HCT116 (cell line): ENCODE data around the gene RNASEH2A. TPM values are rescaled to one million over a fixed set of nuclear protein-coding genes. Genes with fewer than 3 reads are reported as not detected.

Experiments used
- ATAC-seq: fragments of 200-7000 bp; cut with Tn5 transposase; 2 replicates; pipeline ENCODE4 v1.9.1; 2020; ENCODE audit warnings: mild to moderate bottlenecking, moderate library complexity
- BruUV-seq: library from RNA; stranded (reverse); fragments of 400-500 nt; replicated peaks from 2 replicates; lab custom pipeline; 2021; lab: Mats Ljungman, UMichigan
- CTCF ChIA-PET: fragments of 300-600 bp; sonication (Branson Sonifier 250); formaldehyde crosslinking; loops from one replicate; lab custom pipeline; 2021; ENCODE audit warnings: antibody characterized with exemption; lab: Charles Lee
- POLR2A ChIA-PET: fragments of 300-600, 350-600 bp; sonication (Branson Sonifier 250); formaldehyde crosslinking; loops from one replicate; lab custom pipeline; 2021; ENCODE audit warnings: antibody characterized with exemption; lab: Charles Lee
- RAD21 ChIA-PET, 2 experiments: fragments of 300-600 bp; sonication (Branson Sonifier 250); formaldehyde crosslinking; loops; one replicate each; lab custom pipeline; 2023; ENCODE audit warnings: low total read pairs in 2 of 2; ENCODE audit not compliant: uncharacterized antibody in 2 of 2, unreplicated experiment in 2 of 2, low non-redundant PET in 1 of 2; lab: Charles Lee
- DNase-seq: peaks from one replicate; pipeline ENCODE4 v3.0.0-alpha.2; 2010; ENCODE audit warnings: low read depth, low spot score
- H2AFZ ChIP-seq: fragments of 200-600 bp; shearing (Covaris generic), sonication (generic); 2 replicates; pipeline ENCODE4 v1.6.1; 2017; ENCODE audit warnings: low read depth, mixed run types, mixed read lengths, antibody characterized with exemption, low read length; ENCODE audit not compliant: poor library complexity, severe bottlenecking
- H3K27ac ChIP-seq: 2 replicates; pipeline ENCODE4 v1.5.1; 2012; ENCODE audit warnings: low read depth, low read length
- H3K27me3 ChIP-seq: fragments of 200-600 bp; sonication (generic); 2 replicates; pipeline ENCODE4 v1.6.1; 2016; ENCODE audit warnings: mixed run types, low read length, mixed read lengths; ENCODE audit not compliant: insufficient read depth
- H3K36me3 ChIP-seq, 2 experiments: fragments of 200-500 bp in 1 of 2; fragments of 200-600 bp in 1 of 2; sonication (Bioruptor generic) in 1 of 2; sonication (generic) in 1 of 2; 2 replicates each; pipeline versions ENCODE4 v1.5.1 to v1.6.1; 2014 to 2016; ENCODE audit warnings: low read length in 2 of 2, inconsistent platforms in 1 of 2, mixed read lengths in 1 of 2, mixed run types in 1 of 2; ENCODE audit not compliant: insufficient read depth in 2 of 2, control insufficient read depth in 1 of 2
- H3K4me1 ChIP-seq, 2 experiments: fragments of 200-600 bp in 1 of 2; sonication (generic) in 1 of 2; 2 replicates each; pipeline versions ENCODE4 v1.5.1 to v1.6.1; 2012 to 2017; ENCODE audit warnings: low read length in 2 of 2, inconsistent platforms in 1 of 2, mild to moderate bottlenecking in 1 of 2, mixed read lengths in 1 of 2, mixed run types in 1 of 2, moderate library complexity in 1 of 2; ENCODE audit not compliant: insufficient read depth in 2 of 2, control insufficient read depth in 1 of 2
- H3K4me2 ChIP-seq: fragments of 200-600 bp; sonication (generic); 2 replicates; pipeline ENCODE4 v1.6.1; 2017; ENCODE audit warnings: mixed run types, low read length, mixed read lengths
- H3K4me3 ChIP-seq, 2 experiments: fragments of 200-600 bp in 1 of 2; sonication (generic) in 1 of 2; replicated peaks in 1 of 2; 2 replicates each; pipeline ENCODE4 v1.5.1; 2011 to 2016; ENCODE audit warnings: low read length in 2 of 2, control low read depth in 1 of 2, low read depth in 1 of 2, mild to moderate bottlenecking in 1 of 2, mixed read lengths in 1 of 2, mixed run types in 1 of 2
- H3K79me2 ChIP-seq: fragments of 200-600 bp; sonication (generic); 2 replicates; pipeline ENCODE4 v1.6.1; 2017; ENCODE audit warnings: mild to moderate bottlenecking, mixed run types, low read length, moderate library complexity, mixed read lengths; ENCODE audit not compliant: insufficient read depth
- H3K9ac ChIP-seq: fragments of 200-600 bp; sonication (generic); 2 replicates; pipeline ENCODE4 v1.6.1; 2016; ENCODE audit warnings: low read length, mixed read lengths
- H3K9me2 ChIP-seq: fragments of 200-600 bp; sonication (generic), shearing (Covaris generic); 2 replicates; pipeline ENCODE4 v1.6.1; 2017; ENCODE audit warnings: mixed run types, mild to moderate bottlenecking, moderate library complexity; ENCODE audit not compliant: insufficient read depth
- H3K9me3 ChIP-seq, 2 experiments: fragments of 200-500 bp in 1 of 2; fragments of 200-600 bp in 1 of 2; sonication (Bioruptor generic) in 1 of 2; sonication (generic) in 1 of 2; 2 replicates each; pipeline ENCODE4 v1.6.1; 2014 to 2017; ENCODE audit warnings: low read length in 2 of 2, mixed read lengths in 2 of 2, inconsistent platforms in 1 of 2, low read depth in 1 of 2, mild to moderate bottlenecking in 1 of 2, mixed run types in 1 of 2, moderate library complexity in 1 of 2; ENCODE audit not compliant: control insufficient read depth in 1 of 2, insufficient read depth in 1 of 2
- H4K20me1 ChIP-seq: fragments of 200-600 bp; sonication (generic), shearing (Covaris generic); 2 replicates; pipeline ENCODE4 v1.6.1; 2017; ENCODE audit warnings: mixed run types, mild to moderate bottlenecking, moderate library complexity; ENCODE audit not compliant: insufficient read depth
- CEBPB ChIP-seq: IDR thresholded peaks from 2 replicates; pipeline ENCODE4 v1.6.1; 2012; ENCODE audit warnings: low read depth
- EGR1 ChIP-seq: IDR thresholded peaks from 2 replicates; pipeline ENCODE4 v1.6.1; 2012; ENCODE audit warnings: low read depth
- EZH2phosphoT487 ChIP-seq: fragments of 200-600 bp; IDR thresholded peaks from 2 replicates; pipeline ENCODE4 v1.6.1; 2018; ENCODE audit warnings: antibody characterized with exemption, borderline replicate concordance
- FOSL1 ChIP-seq: IDR thresholded peaks from 2 replicates; pipeline ENCODE4 v1.6.1; 2012; ENCODE audit warnings: low read depth
- POLR2A ChIP-seq: IDR thresholded peaks from 2 replicates; pipeline ENCODE4 v1.7.0; 2011; ENCODE audit warnings: borderline replicate concordance; ENCODE audit not compliant: insufficient read depth, insufficient read length; ENCODE audit errors: extremely low read depth
- POLR2AphosphoS5 ChIP-seq: IDR thresholded peaks from 2 replicates; pipeline ENCODE4 v1.6.1; 2011; ENCODE audit warnings: mild to moderate bottlenecking, low read depth, low read length, moderate library complexity
- RAD21 ChIP-seq: IDR thresholded peaks from 2 replicates; pipeline ENCODE4 v1.6.1; 2012; ENCODE audit warnings: low read depth, mild to moderate bottlenecking
- SIN3A ChIP-seq: IDR thresholded peaks from 2 replicates; pipeline ENCODE4 v1.6.1; 2012; ENCODE audit warnings: low read depth
- SP1 ChIP-seq: IDR thresholded peaks from 2 replicates; pipeline ENCODE4 v1.6.1; 2012; ENCODE audit warnings: low read depth
- SRF ChIP-seq: IDR thresholded peaks from 2 replicates; pipeline ENCODE4 v1.6.1; 2012; ENCODE audit warnings: low read depth
- TCF7L2 ChIP-seq: IDR thresholded peaks from 2 replicates; pipeline ENCODE4 v1.7.0; 2011; ENCODE audit warnings: borderline replicate concordance, inconsistent platforms; ENCODE audit not compliant: insufficient read depth, insufficient read length; ENCODE audit errors: extremely low read depth
- ZFX ChIP-seq: fragments of 450-650 bp; IDR thresholded peaks from 2 replicates; pipeline ENCODE4 v1.6.1; 2017
- ZNF274 ChIP-seq: fragments of 200-500 bp; sonication (Bioruptor generic); IDR thresholded peaks from 2 replicates; pipeline ENCODE4 v1.6.1; 2014; ENCODE audit warnings: mild to moderate bottlenecking, low read depth, low read length, inconsistent platforms
- intact Hi-C: fragments of 100-400 bp; cut with micrococcal nuclease; formaldehyde crosslinking; loops from 2 replicates; pipeline ENCODE4 v1.10.0; 2022
- total RNA-seq: library from RNA; stranded (reverse); gene quantifications from one replicate; pipeline ENCODE4 v1.2.1, GENCODE V29; 2021; ENCODE audit not compliant: unreplicated experiment
- TF ChIP-seq, protein P1 (sequence below): IDR thresholded peaks from 2 replicates; pipeline ENCODE4 v1.6.1; 2012; ENCODE audit warnings: low read depth
- TF ChIP-seq, protein P2 (sequence below): IDR thresholded peaks from 2 replicates; pipeline ENCODE4 v1.6.1; 2012
- TF ChIP-seq, protein P3 (sequence below): IDR thresholded peaks from 2 replicates; pipeline ENCODE4 v1.6.1; 2011; ENCODE audit warnings: mild to moderate bottlenecking, low read length, moderate library complexity; ENCODE audit not compliant: insufficient replicate concordance; ENCODE audit errors: extremely low read depth
- TF ChIP-seq, protein P4 (sequence below): IDR thresholded peaks from 2 replicates; pipeline ENCODE4 v1.6.1; 2012
- TF ChIP-seq, protein P5 (sequence below), 3 experiments: fragments of 200-600 bp in 1 of 3; sonication (generic) in 1 of 3; IDR thresholded peaks in 2 of 3; conservative IDR thresholded peaks in 1 of 3; 2 replicates each; pipeline ENCODE4 v1.5.1; 2012 to 2017; ENCODE audit warnings: low read depth in 2 of 3, low read length in 2 of 3, antibody characterized with exemption in 1 of 3, borderline replicate concordance in 1 of 3, control low read depth in 1 of 3, mild to moderate bottlenecking in 1 of 3, mixed read lengths in 1 of 3, mixed run types in 1 of 3, moderate library complexity in 1 of 3; ENCODE audit not compliant: insufficient read depth in 1 of 3

RNASEH2A gene
- total RNA-seq, 1 experiment from 2014 or later = 54.5 TPM

DNA sequence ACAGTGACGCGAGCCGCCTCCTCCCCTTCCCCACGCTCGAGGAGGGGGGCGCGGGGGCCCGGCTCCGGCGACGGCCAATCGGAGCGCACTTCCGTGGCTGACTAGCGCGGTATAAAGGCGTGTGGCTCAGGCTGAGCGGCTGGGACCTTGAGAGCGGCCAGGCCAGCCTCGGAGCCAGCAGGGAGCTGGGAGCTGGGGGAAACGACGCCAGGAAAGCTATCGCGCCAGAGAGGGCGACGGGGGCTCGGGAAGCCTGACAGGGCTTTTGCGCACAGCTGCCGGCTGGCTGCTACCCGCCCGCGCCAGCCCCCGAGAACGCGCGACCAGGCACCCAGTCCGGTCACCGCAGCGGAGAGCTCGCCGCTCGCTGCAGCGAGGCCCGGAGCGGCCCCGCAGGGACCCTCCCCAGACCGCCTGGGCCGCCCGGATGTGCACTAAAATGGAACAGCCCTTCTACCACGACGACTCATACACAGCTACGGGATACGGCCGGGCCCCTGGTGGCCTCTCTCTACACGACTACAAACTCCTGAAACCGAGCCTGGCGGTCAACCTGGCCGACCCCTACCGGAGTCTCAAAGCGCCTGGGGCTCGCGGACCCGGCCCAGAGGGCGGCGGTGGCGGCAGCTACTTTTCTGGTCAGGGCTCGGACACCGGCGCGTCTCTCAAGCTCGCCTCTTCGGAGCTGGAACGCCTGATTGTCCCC lies 14.9 kb upstream of the RNASEH2A start, which contains the start of gene JUNB:
Gene JUNB, plus strand, starts transcription at position 142 of the 706 bp plus-strand sequence. Its CDS starts 286 bp downstream, at position 428.
- Histone ChIP-seq H3K27me3 (no peaks in the 10 kb centered on the region), H3K27ac (peak within 1 kb of the TSS; percentile 96), H3K9me3 (no peaks in the 10 kb centered on the region), H3K36me3 (no peaks in the 10 kb centered on the region), H4K20me1 (no peaks in the 10 kb centered on the region), H3K4me3 (peak within 1 kb of the TSS; percentile 77 to 84), H3K4me2 (peak within 1 kb of the TSS; percentile 99), H3K79me2 (peaks cover 19% of the 10 kb centered on the region), H3K9ac (peak within 1 kb of the TSS; percentile 93), H2AFZ (no peak within 1 kb of the TSS), H3K9me2 (no peaks in the 10 kb centered on the region), H3K4me1 (peaks cover 61 to 90% of the 10 kb centered on the region in 2 experiments)
- CTCF ChIA-PET = interaction anchor here (0.7 to 7.4 kb wide), 5 partner anchors 9 to 34 kb away, joined by 3 to 88 read pairs (median 21); partner anchors contain the start of gene HOOK2
- ATAC-seq (peak; percentile 46), DNase-seq (peak; percentile 93)
- RAD21 ChIA-PET = interaction anchor here (0.6 to 1.4 kb wide), 5 partner anchors 8 to 95 kb away, joined by 3 to 8 read pairs (median 5); partner anchors contain the start of gene FBXW9 (in 1 of the 2)
- no TSS peak for BruUV-seq
- intact Hi-C loops = loop anchor here (2.0 kb wide), 1 partner anchor 13 kb away; no protein-coding TSS in a partner anchor
- POLR2A ChIA-PET = interaction anchor here (0.6 to 6.7 kb wide), 18 partner anchors 9 to 128 kb away, joined by 3 to 172 read pairs (median 6); partner anchors contain the start of genes DHPS, GET3, HOOK2 and PRDX2
- TF ChIP-seq ZNF274 (no peak), ZFX (peak; percentile 52), CEBPB (no peak), POLR2AphosphoS5 (peak; percentile 100), EGR1 (no peak), SIN3A (no peak), EZH2phosphoT487 (no peak), SRF (no peak), POLR2A (peak; percentile 100), FOSL1 (no peak), TCF7L2 (peak; percentile 54), RAD21 (no peak), SP1 (no peak)
- TF ChIP-seq, protein P1, sequence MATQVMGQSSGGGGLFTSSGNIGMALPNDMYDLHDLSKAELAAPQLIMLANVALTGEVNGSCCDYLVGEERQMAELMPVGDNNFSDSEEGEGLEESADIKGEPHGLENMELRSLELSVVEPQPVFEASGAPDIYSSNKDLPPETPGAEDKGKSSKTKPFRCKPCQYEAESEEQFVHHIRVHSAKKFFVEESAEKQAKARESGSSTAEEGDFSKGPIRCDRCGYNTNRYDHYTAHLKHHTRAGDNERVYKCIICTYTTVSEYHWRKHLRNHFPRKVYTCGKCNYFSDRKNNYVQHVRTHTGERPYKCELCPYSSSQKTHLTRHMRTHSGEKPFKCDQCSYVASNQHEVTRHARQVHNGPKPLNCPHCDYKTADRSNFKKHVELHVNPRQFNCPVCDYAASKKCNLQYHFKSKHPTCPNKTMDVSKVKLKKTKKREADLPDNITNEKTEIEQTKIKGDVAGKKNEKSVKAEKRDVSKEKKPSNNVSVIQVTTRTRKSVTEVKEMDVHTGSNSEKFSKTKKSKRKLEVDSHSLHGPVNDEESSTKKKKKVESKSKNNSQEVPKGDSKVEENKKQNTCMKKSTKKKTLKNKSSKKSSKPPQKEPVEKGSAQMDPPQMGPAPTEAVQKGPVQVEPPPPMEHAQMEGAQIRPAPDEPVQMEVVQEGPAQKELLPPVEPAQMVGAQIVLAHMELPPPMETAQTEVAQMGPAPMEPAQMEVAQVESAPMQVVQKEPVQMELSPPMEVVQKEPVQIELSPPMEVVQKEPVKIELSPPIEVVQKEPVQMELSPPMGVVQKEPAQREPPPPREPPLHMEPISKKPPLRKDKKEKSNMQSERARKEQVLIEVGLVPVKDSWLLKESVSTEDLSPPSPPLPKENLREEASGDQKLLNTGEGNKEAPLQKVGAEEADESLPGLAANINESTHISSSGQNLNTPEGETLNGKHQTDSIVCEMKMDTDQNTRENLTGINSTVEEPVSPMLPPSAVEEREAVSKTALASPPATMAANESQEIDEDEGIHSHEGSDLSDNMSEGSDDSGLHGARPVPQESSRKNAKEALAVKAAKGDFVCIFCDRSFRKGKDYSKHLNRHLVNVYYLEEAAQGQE = no peak
- TF ChIP-seq, protein P2, sequence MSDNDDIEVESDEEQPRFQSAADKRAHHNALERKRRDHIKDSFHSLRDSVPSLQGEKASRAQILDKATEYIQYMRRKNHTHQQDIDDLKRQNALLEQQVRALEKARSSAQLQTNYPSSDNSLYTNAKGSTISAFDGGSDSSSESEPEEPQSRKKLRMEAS = no peak
- TF ChIP-seq, protein P3, sequence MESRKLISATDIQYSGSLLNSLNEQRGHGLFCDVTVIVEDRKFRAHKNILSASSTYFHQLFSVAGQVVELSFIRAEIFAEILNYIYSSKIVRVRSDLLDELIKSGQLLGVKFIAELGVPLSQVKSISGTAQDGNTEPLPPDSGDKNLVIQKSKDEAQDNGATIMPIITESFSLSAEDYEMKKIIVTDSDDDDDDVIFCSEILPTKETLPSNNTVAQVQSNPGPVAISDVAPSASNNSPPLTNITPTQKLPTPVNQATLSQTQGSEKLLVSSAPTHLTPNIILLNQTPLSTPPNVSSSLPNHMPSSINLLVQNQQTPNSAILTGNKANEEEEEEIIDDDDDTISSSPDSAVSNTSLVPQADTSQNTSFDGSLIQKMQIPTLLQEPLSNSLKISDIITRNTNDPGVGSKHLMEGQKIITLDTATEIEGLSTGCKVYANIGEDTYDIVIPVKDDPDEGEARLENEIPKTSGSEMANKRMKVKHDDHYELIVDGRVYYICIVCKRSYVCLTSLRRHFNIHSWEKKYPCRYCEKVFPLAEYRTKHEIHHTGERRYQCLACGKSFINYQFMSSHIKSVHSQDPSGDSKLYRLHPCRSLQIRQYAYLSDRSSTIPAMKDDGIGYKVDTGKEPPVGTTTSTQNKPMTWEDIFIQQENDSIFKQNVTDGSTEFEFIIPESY = peak; percentile 88
- TF ChIP-seq, protein P4, sequence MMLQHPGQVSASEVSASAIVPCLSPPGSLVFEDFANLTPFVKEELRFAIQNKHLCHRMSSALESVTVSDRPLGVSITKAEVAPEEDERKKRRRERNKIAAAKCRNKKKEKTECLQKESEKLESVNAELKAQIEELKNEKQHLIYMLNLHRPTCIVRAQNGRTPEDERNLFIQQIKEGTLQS = no peak
- TF ChIP-seq, protein P5, sequence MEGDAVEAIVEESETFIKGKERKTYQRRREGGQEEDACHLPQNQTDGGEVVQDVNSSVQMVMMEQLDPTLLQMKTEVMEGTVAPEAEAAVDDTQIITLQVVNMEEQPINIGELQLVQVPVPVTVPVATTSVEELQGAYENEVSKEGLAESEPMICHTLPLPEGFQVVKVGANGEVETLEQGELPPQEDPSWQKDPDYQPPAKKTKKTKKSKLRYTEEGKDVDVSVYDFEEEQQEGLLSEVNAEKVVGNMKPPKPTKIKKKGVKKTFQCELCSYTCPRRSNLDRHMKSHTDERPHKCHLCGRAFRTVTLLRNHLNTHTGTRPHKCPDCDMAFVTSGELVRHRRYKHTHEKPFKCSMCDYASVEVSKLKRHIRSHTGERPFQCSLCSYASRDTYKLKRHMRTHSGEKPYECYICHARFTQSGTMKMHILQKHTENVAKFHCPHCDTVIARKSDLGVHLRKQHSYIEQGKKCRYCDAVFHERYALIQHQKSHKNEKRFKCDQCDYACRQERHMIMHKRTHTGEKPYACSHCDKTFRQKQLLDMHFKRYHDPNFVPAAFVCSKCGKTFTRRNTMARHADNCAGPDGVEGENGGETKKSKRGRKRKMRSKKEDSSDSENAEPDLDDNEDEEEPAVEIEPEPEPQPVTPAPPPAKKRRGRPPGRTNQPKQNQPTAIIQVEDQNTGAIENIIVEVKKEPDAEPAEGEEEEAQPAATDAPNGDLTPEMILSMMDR (IDR thresholded peaks at IDR 0.05 in 2 of 3, conservative IDR thresholded peaks at IDR 0.05 in 1 of 3; ENCODE audit: borderline replicate concordance in 1 of 3, insufficient read depth in 1 of 3, low read depth in 2 of 3, low read length in 2 of 3) = no peak
